Fibroblast of upper back skin (primary cell): ENCODE results near the gene AKR1E2.

Source experiments
- DNase-seq: peaks from one replicate; pipeline ENCODE4 v3.0.0-alpha.2; 2013

The AKR1E2 gene

GRCh38 chr10:4815646-4816180 is 10.3 kb upstream of the AKR1E2 start:
- peak; percentile 23 for DNase-seq

GRCh38 chr10:4816966-4817365 is 9.0 kb upstream of the AKR1E2 start:
- no peak for DNase-seq

DNA sequence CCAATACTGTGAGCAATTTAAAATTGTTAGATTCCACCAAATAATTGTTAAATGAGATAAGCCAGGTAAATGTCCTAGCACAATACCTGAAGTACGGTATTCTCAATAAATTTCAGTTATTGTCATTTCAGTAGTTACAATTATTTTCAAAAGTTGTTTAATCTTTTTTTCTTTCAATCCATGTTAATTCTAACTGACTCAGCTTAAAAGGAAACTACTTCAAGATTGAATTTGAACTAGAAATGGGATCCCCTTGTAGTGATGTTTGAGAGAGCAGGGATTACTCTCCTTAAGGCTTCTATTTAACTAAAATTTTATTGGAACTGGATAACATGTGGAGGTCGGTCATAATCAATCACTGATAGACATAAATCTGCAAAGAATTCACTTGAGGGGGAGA is 6.9 kb upstream of the AKR1E2 start:
- no peak for DNase-seq

- no peak for DNase-seq
Measured at GRCh38 chr10:4819707-4820106, 6.3 kb upstream of the AKR1E2 start.

DNA sequence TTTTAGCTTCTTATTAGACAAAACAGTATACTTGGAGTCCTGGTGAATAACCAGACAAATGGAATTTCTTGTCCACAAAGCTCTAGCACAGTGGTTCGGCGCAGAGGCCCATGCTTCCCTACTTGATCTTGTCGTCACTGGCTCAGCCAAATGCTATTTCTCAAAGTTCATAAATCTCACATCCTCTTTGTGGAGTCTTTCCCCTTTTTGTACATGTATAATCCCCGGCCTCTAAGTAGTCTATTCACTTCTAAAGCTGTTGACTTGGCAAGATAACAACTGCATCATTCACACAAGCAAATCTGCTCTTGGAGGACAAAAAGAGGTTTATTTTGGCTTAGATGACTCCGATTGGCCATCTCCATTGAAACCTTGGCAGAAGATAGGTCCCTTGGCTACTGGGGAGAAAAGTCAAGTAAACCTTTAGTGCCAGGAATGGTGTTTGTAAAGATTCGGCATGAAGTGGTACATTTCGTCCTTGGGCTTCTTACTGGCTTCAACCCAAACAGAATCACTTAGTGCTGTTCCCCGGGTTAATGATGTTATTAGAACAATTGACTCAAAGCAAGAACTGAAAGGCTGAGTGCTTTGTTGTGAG is 5.1 kb upstream of the AKR1E2 start:
- DNase-seq = peak; percentile 14

- no peak for DNase-seq
Measured at GRCh38 chr10:4822208-4822607, 3.8 kb upstream of the AKR1E2 start.

GRCh38 chr10:4824791-4825310 is 1.2 kb upstream of the AKR1E2 start:
- no peak for DNase-seq

GRCh38 chr10:4825456-4825867 is 545 bp upstream of the AKR1E2 start:
- DNase-seq = no peak

DNA sequence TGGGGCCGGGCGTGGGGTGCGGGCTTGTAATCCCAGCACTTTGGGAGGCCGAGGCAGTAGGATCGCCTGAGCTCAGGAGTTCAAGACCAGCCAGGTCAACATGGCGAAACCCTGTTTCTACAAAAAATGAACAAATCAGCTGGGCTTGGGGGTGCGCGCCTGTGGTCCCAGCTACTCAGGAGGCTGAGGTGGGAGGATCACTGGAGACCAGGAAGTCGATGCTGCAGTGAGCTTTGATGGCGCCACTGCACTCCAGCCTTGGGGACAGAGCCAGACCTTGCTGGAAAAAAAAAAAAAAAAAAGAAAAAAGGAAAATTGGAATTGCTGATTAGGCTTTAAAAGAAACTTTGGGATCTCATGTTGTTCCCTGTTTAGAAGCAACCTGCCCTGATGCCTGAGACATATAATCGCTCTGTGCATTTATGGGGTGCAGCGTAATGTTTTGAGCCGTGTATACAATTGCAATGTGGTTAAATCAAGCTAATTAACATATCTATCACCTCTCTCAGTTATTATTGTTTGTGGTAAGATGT is 851 bp downstream of the AKR1E2 start:
- DNase-seq = no peak

- no peak for DNase-seq
Measured at GRCh38 chr10:4828005-4828404, 2.0 kb downstream of the AKR1E2 start.

GRCh38 chr10:4830551-4830950 is 4.5 kb downstream of the AKR1E2 start:
- DNase-seq = no peak

DNA sequence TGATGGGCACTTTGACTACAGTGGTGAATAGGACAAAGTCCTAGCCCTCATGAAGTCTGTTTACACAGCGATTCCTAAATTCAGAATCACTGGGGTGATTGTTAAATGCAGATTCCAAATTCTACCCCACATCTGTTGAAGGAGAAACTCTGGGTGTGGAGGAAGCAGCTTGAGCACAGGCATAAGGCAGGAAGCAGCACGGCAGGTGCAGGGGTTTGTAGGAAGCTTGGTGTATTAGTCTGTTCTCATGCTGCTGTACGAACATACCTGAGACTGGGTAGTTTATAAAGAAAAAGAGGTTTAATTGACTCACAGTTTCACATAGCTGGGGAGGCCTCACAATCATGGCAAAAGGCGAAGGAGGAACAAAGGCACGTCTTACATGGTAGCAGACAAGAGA is 5.1 kb downstream of the AKR1E2 start:
- no peak for DNase-seq

DNA sequence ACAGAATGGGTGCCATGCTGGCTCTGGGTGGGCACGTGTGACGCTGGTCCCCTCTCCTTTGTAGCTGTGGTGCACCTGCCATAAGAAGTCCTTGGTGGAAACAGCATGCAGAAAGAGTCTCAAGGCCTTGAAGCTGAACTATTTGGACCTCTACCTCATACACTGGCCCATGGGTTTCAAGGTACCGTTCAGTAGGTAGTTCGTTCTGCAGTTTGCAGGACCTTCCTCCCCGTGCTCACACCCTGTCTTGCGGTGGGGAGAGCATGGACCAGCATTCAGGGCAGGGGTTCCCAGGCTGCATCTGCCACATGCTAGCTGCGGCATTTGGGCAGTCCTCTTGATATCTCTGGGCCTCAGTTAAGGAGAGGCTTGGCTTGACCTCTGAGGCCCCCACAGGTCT is 7.3 kb downstream of the AKR1E2 start:
- no peak for DNase-seq

DNA sequence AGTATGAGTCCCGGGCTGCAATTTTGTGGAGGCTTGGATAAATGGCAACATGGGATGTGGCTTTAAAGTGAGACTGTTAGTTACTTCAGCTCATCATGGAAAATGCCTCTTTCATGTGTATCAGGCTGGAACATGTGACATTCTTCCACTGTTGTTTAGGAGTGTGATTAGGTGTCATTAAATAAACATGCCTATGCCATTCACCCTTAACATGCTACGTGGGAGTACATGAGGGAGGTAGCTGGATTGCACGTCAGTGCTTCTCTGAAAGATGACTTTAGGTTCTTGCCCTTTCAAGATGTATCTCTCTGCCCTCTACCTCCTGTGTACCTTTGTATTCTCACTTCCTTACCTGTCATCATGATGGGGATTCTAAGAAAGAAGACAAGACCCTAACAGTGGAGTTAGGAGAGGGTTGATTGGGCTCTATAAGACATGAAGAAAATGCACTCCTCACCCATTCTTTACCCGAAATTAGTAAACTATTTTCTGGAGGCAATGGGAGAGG is 8.9 kb downstream of the AKR1E2 start:
- DNase-seq = no peak

- no peak for DNase-seq
Measured at GRCh38 chr10:4835494-4835918, 9.5 kb downstream of the AKR1E2 start.

DNA sequence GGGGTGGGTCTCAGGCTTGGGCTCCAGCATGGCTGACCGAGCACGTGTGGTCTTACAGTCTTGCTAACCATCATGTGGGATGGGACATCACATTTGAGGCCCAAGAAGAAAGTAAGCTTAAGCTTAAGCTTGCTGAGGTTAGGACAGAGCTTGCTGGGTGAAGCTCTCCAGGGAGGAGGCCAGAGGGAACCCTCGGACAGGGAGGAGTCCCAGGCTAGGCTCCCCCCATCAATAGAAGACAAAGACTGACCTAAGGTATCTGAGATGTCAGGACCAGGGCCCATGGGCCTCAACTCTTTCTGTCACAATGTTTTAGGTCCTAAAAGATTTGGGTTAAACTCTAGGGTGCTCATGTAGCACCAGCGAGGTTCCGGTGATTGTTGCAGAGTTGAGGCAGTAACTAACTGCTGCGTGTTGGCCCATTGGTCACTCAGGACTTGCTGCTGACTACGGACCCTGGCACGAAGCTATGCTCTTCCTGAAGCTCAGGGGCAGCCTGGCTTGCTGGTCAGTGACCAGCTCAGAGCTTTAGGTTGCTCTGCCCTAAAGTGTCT is 10.5 kb downstream of the AKR1E2 start:
- no peak for DNase-seq

DNA sequence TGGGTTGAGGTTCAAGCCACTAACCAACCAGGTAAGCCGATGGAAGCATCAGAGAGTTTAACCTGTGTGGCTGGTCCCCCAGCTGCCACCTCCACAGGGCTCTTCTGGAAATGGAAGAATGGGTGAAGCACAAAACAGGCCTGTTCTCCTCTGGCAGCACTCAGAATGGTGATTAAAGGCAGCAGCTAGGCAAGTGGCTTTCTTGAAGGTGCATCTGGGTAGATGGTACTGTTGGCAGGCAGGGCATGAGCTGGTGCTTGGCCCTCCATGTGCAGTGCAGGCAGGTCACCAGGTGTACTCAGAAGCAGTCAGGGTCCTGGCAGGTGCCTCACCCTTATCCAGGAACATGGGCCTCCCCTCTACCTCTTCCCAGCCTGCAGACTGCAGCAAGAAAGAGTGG is 11.5 kb downstream of the AKR1E2 start:
- DNase-seq = no peak

GRCh38 chr10:4838743-4839142 is 12.7 kb downstream of the AKR1E2 start:
- DNase-seq = no peak

GRCh38 chr10:4839353-4839752 is 13.3 kb downstream of the AKR1E2 start:
- no peak for DNase-seq

DNA sequence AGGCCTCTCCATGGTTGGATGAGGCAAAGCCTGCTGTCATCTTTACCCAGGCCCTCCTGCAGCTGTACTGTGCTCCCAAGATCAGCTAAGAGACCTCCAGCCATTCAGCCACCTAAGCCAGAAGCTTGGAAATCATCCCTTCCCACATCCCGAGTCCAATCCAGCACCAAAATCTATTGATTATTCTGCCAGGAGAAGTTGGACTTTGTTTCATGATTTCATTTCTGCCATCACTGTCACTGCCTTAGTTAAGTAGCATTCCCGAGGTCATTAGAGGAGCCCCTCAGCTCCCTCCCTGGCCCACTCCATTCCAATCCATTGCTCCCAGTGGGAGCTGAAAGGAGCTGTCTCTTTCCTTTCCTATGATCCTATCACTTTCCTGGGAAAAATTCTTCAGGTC is 14.1 kb downstream of the AKR1E2 start:
- DNase-seq = no peak

- no peak for DNase-seq
Measured at GRCh38 chr10:4843525-4844180, 17.6 kb downstream of the AKR1E2 start.

GRCh38 chr10:4844864-4845263 is 18.9 kb downstream of the AKR1E2 start:
- no peak for DNase-seq

GRCh38 chr10:4845766-4846165 is 19.8 kb downstream of the AKR1E2 start:
- DNase-seq = no peak

GRCh38 chr10:4846775-4847174 is 20.8 kb downstream of the AKR1E2 start:
- no peak for DNase-seq
